Lower leg skin (tissue), 3 donors: ENCODE measurements around the gene SLC35A3.

ENCODE experiments used
- POLR2A ChIP-seq, 2 donors: fragments of 450-650 bp; IDR thresholded peaks; one replicate each; pipeline ENCODE4 v1.6.1; 2016 to 2017; ENCODE audit warnings: antibody characterized with exemption in 2 of 2, mild to moderate bottlenecking in 1 of 2, moderate library complexity in 1 of 2
- TF ChIP-seq, protein P1 (sequence below), 3 donors: fragments of 450-650 bp; IDR thresholded peaks; one replicate each; pipeline ENCODE4 v1.5.1; 2016; ENCODE audit warnings: antibody characterized with exemption in 3 of 3, mild to moderate bottlenecking in 3 of 3, moderate library complexity in 2 of 3

DNA sequence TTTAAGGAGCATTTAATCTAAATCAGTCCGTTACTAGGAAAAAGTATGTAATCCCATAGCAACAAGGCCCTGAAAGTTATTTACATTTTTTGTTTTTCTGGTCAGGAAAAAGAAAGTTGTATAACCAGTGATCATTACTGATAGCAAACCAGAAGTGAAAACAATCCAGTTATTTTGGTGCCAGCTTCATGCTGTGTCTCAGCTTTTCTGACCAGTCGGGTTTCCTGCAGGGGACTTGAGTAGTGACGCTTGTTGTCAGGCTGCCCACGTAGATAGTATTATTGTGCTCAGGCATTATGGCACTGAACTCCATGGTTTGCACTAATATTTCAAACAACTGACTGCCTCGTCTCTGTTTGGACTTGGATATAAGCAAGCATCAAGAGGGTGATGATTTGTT lies 107.7 kb downstream of the SLC35A3 start:
- TF ChIP-seq, protein P1, sequence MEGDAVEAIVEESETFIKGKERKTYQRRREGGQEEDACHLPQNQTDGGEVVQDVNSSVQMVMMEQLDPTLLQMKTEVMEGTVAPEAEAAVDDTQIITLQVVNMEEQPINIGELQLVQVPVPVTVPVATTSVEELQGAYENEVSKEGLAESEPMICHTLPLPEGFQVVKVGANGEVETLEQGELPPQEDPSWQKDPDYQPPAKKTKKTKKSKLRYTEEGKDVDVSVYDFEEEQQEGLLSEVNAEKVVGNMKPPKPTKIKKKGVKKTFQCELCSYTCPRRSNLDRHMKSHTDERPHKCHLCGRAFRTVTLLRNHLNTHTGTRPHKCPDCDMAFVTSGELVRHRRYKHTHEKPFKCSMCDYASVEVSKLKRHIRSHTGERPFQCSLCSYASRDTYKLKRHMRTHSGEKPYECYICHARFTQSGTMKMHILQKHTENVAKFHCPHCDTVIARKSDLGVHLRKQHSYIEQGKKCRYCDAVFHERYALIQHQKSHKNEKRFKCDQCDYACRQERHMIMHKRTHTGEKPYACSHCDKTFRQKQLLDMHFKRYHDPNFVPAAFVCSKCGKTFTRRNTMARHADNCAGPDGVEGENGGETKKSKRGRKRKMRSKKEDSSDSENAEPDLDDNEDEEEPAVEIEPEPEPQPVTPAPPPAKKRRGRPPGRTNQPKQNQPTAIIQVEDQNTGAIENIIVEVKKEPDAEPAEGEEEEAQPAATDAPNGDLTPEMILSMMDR (IDR thresholded peaks at IDR 0.05): no peak
- TF ChIP-seq POLR2A (IDR thresholded peaks at IDR 0.05): no peak
